ENCODE data around the gene KCNK13. TPM values are rescaled to one million over a fixed set of nuclear protein-coding genes. Genes with fewer than 3 reads are reported as not detected.

Gene KCNK13
- total and polyA plus RNA-seq, 2 experiments from 2014 or later, result 0.21 to 1.0 TPM

GRCh38 chr14:90095096-90095495 lies 33.3 kb downstream of the KCNK13 start:
- DNase-seq (ENCODE audit: low spot score) (no peak), ATAC-seq (no peak)
- Mint-ChIP-seq H3K4me3 (no peak overlapping the region), H3K27me3 (ENCODE audit: insufficient read depth, low read depth, poor library complexity) (peaks cover 3% of the 10 kb centered on the region), H3K27ac (no peak overlapping the region), H3K9me3 (peaks cover 10% of the 10 kb centered on the region; the same call in 2 of the 3 replicates), H3K4me1 (0 out of 3 replicates have a peak, but pooled peaks cover 3% of the 10 kb centered on the region), H3K36me3 (ENCODE audit: low read depth) (0 out of 3 replicates have a peak, but pooled peaks cover 3% of the 10 kb centered on the region)
- no peaks in the 10 kb centered on the region for H3F3A ChIP-seq (replicated peaks; ENCODE audit: low read depth)
- H2AFZ ChIP-seq, result no peak overlapping the region
- no peak overlapping the region for H3K4me2 ChIP-seq
- H3K9me2 ChIP-seq (ENCODE audit: insufficient read depth), result 0 out of 2 replicates have a peak, but pooled peaks cover 5% of the 10 kb centered on the region
- no peak overlapping the region for H3K4me3 ChIP-seq
- H3K27ac ChIP-seq (ENCODE audit: low read depth), result no peak overlapping the region
- no peaks in the 10 kb centered on the region for H4K20me1 ChIP-seq (replicated peaks; ENCODE audit: insufficient read depth)
- no peak for TF ChIP-seq REST (IDR thresholded peaks at IDR 0.05; ENCODE audit: unreplicated experiment)
- H3K4me1 ChIP-seq (ENCODE audit: insufficient read depth), result no peaks in the 10 kb centered on the region
- H3K36me3 ChIP-seq (ENCODE audit: insufficient read depth), result no peaks in the 10 kb centered on the region
- no peaks in the 10 kb centered on the region for H3K27me3 ChIP-seq (ENCODE audit: insufficient read depth)
- no peaks in the 10 kb centered on the region for H3K79me2 ChIP-seq (replicated peaks; ENCODE audit: insufficient read depth)

GRCh38 chr14:90096566-90096965 lies 34.8 kb downstream of the KCNK13 start:
- no peak overlapping the region for H3K4me3 ChIP-seq
- 0 out of 3 replicates have a peak, but pooled peaks cover 3% of the 10 kb centered on the region for H3K4me1 Mint-ChIP-seq
- TF ChIP-seq ZNF114 (CRISPR knock-in tag; IDR thresholded peaks at IDR 0.05) (no peak), CTCF (conservative IDR thresholded peaks at IDR 0.05; ENCODE audit: low read depth in 2 of 2) (no peak), JUNB (IDR thresholded peaks at IDR 0.05; ENCODE audit: unreplicated experiment) (no peak), CREB1 (CRISPR knock-in tag; IDR thresholded peaks at IDR 0.05; ENCODE audit: low read depth) (no peak), POLR2AphosphoS5 (IDR thresholded peaks at IDR 0.05; ENCODE audit: low read depth) (no peak), STAT1 (IDR thresholded peaks at IDR 0.05; ENCODE audit: unreplicated experiment) (no peak), ETS1 (IDR thresholded peaks at IDR 0.05) (no peak), EZH2 (IDR thresholded peaks at IDR 0.05; ENCODE audit: low read depth, unreplicated experiment) (no peak), REST (IDR thresholded peaks at IDR 0.05; ENCODE audit: unreplicated experiment) (no peak)

More at GRCh38 chr14:90096566-90096965, 34.8 kb downstream of the KCNK13 start:
- H2AFZ ChIP-seq, result peak overlapping the region; percentile 47
- no peak overlapping the region for H3K27ac Mint-ChIP-seq
- H3K4me2 ChIP-seq, result no peak overlapping the region
- no peaks in the 10 kb centered on the region; the same call in 2 of the 3 replicates for H3K9me3 Mint-ChIP-seq
- peaks cover 3% of the 10 kb centered on the region for H3K27me3 Mint-ChIP-seq (ENCODE audit: insufficient read depth, low read depth, poor library complexity)
- no peak for DNase-seq (ENCODE audit: low spot score)
- no peak for ATAC-seq
- no peaks in the 10 kb centered on the region for H3K79me2 ChIP-seq (replicated peaks; ENCODE audit: insufficient read depth)
- H3K27me3 ChIP-seq (ENCODE audit: insufficient read depth), result no peaks in the 10 kb centered on the region
- no peaks in the 10 kb centered on the region for H3K4me1 ChIP-seq (ENCODE audit: insufficient read depth)
- 0 out of 2 replicates have a peak, but pooled peaks cover under 1% of the 10 kb centered on the region for H3K9me2 ChIP-seq (ENCODE audit: insufficient read depth)
- H3K36me3 Mint-ChIP-seq (ENCODE audit: low read depth), result no peaks in the 10 kb centered on the region
- no peaks in the 10 kb centered on the region for H3F3A ChIP-seq (replicated peaks; ENCODE audit: low read depth)
- no peaks in the 10 kb centered on the region for H3K36me3 ChIP-seq (ENCODE audit: insufficient read depth)
- no peak overlapping the region for H3K27ac ChIP-seq (ENCODE audit: low read depth)
- no peaks in the 10 kb centered on the region for H4K20me1 ChIP-seq (replicated peaks; ENCODE audit: insufficient read depth)
- no peak overlapping the region for H3K4me3 Mint-ChIP-seq

Data from GM23338 (cell line).